NT2/D1 (cell line): ENCODE measurements around the gene SEC14L5.

ENCODE experiments used
- DNase-seq: peaks from one replicate; pipeline ENCODE4 v3.0.0-alpha.2; 2011; ENCODE audit warnings: low read depth, low spot score
- H3K27me3 ChIP-seq: 2 replicates; pipeline ENCODE4 v1.6.0; 2011; ENCODE audit warnings: mild to moderate bottlenecking; ENCODE audit not compliant: insufficient read length, insufficient read depth
- H3K36me3 ChIP-seq: 2 replicates; pipeline ENCODE4 v1.6.1; 2011; ENCODE audit warnings: mild to moderate bottlenecking, low read length, mixed read lengths; ENCODE audit not compliant: insufficient read depth, insufficient read length
- H3K4me1 ChIP-seq: 2 replicates; pipeline ENCODE4 v1.5.1; 2011; ENCODE audit not compliant: insufficient read depth, insufficient read length
- H3K4me3 ChIP-seq: 2 replicates; pipeline ENCODE4 v1.5.1; 2011; ENCODE audit warnings: low read depth; ENCODE audit not compliant: insufficient read length
- H3K9ac ChIP-seq: 2 replicates; pipeline ENCODE4 v1.6.0; 2011; ENCODE audit warnings: low read depth; ENCODE audit not compliant: insufficient read length
- H3K9me3 ChIP-seq: 2 replicates; pipeline ENCODE4 v1.5.1; 2011; ENCODE audit warnings: mild to moderate bottlenecking, low read length; ENCODE audit not compliant: insufficient read depth
- SUZ12 ChIP-seq: IDR thresholded peaks from 2 replicates; pipeline ENCODE4 v1.6.1; 2011; ENCODE audit not compliant: insufficient read length, insufficient read depth; ENCODE audit errors: extremely low read depth
- YY1 ChIP-seq: IDR thresholded peaks from 2 replicates; pipeline ENCODE4 v1.6.1; 2011; ENCODE audit not compliant: insufficient read length, insufficient read depth
- ZNF274 ChIP-seq: IDR thresholded peaks from 2 replicates; pipeline ENCODE4 v1.6.1; 2011; ENCODE audit warnings: mild to moderate bottlenecking, low read depth, low read length

SEC14L5 gene

GRCh38 chr16:4933433-4933832, 24.7 kb upstream of the SEC14L5 start:
- H3K36me3 ChIP-seq, result peaks cover 5% of the 10 kb centered on the region
- H3K27me3 ChIP-seq, result peaks cover 14% of the 10 kb centered on the region
- H3K4me3 ChIP-seq, result no peak overlapping the region
- H3K4me1 ChIP-seq, result peaks cover 19% of the 10 kb centered on the region
- H3K9ac ChIP-seq, result peak overlapping the region; percentile 24
- no peak for TF ChIP-seq SUZ12
- TF ChIP-seq ZNF274, result no peak
- TF ChIP-seq YY1, result no peak
- no peak for DNase-seq
- H3K9me3 ChIP-seq, result no peaks in the 10 kb centered on the region

- Histone ChIP-seq H3K4me3 (no peak overlapping the region), H3K9me3 (no peaks in the 10 kb centered on the region), H3K9ac (peak overlapping the region; percentile 45), H3K27me3 (peaks cover 14% of the 10 kb centered on the region), H3K36me3 (peaks cover 5% of the 10 kb centered on the region), H3K4me1 (peaks cover 19% of the 10 kb centered on the region)
- no peak for TF ChIP-seq YY1
- TF ChIP-seq SUZ12, result no peak
- TF ChIP-seq ZNF274, result no peak
- DNase-seq, result no peak
These were observed 24.2 kb upstream of the SEC14L5 start for GRCh38 chr16:4933871-4934395.

GRCh38 chr16:4934591-4934990, 23.5 kb upstream of the SEC14L5 start:
- Histone ChIP-seq H3K9me3 (no peaks in the 10 kb centered on the region), H3K4me3 (no peak overlapping the region), H3K4me1 (peaks cover 19% of the 10 kb centered on the region), H3K27me3 (peaks cover 14% of the 10 kb centered on the region), H3K36me3 (peaks cover 5% of the 10 kb centered on the region), H3K9ac (peak overlapping the region; percentile 45)
- DNase-seq, result no peak
- no peak for TF ChIP-seq YY1
- no peak for TF ChIP-seq ZNF274
- TF ChIP-seq SUZ12, result no peak

GRCh38 chr16:4935241-4935855, 22.8 kb upstream of the SEC14L5 start:
- H3K27me3 ChIP-seq, result peaks cover 14% of the 10 kb centered on the region
- H3K4me3 ChIP-seq, result peak overlapping the region; percentile 96
- TF ChIP-seq SUZ12 (no peak), ZNF274 (no peak), YY1 (no peak)

GRCh38 chr16:4936181-4936990, 21.7 kb upstream of the SEC14L5 start:
- Histone ChIP-seq H3K4me3 (peak overlapping the region; percentile 96), H3K27me3 (peaks cover 14% of the 10 kb centered on the region), H3K9me3 (no peaks in the 10 kb centered on the region), H3K9ac (peak overlapping the region; percentile 91), H3K4me1 (peaks cover 25% of the 10 kb centered on the region), H3K36me3 (peaks cover 5% of the 10 kb centered on the region)
- no peak for TF ChIP-seq ZNF274
- no peak for TF ChIP-seq YY1
- TF ChIP-seq SUZ12, result no peak
- DNase-seq, result no peak

More at GRCh38 chr16:4935241-4935855, 22.8 kb upstream of the SEC14L5 start:
- no peak for DNase-seq
- Histone ChIP-seq H3K9me3 (no peaks in the 10 kb centered on the region), H3K36me3 (peaks cover 5% of the 10 kb centered on the region), H3K4me1 (peaks cover 19% of the 10 kb centered on the region), H3K9ac (peak overlapping the region; percentile 91)

- H3K4me3 ChIP-seq, result peak within 1 kb of the TSS; percentile 96
- peak; percentile 77 for DNase-seq
- H3K9ac ChIP-seq, result peak within 1 kb of the TSS; percentile 91
These were observed 20.9 kb upstream of the SEC14L5 start, which contains the start of gene PPL for GRCh38 chr16:4936991-4937781. Gene PPL (minus strand): TSS chr16:4937148. CDS start chr16:4937045, 103 bp downstream.

More at GRCh38 chr16:4936991-4937781, 20.9 kb upstream of the SEC14L5 start, which contains the start of gene PPL:
- Histone ChIP-seq H3K9me3 (no peaks in the 10 kb centered on the region), H3K27me3 (peaks cover 14% of the 10 kb centered on the region), H3K4me1 (peaks cover 23% of the 10 kb centered on the region), H3K36me3 (peaks cover 5% of the 10 kb centered on the region)
- TF ChIP-seq YY1, result no peak
- no peak for TF ChIP-seq ZNF274
- no peak for TF ChIP-seq SUZ12
